ENCODE data around the gene CDK10.
A peak's percentile ranks its signal among the peaks of the same experiment; 100 is the strongest.

Gene CDK10

GRCh38 chr16:89653656-89654295, 32.7 kb upstream of the CDK10 start:
- H3K79me1 ChIP-seq (ENCODE audit: low read length), result peaks cover 20% of the 10 kb centered on the region
- H3K27ac ChIP-seq (ENCODE audit: low read depth, low read length), result no peak overlapping the region
- no peaks in the 10 kb centered on the region for H3K27me3 ChIP-seq (ENCODE audit: insufficient read depth, low read length, poor library complexity)
- H3K4me3 ChIP-seq (ENCODE audit: low read length), result no peak overlapping the region
- peaks cover 19% of the 10 kb centered on the region for H3K79me2 ChIP-seq (ENCODE audit: control insufficient read depth, insufficient read depth, low read length)
- no peak overlapping the region for H3K23ac ChIP-seq (ENCODE audit: low read length)
- H2BK15ac ChIP-seq (replicated peaks; ENCODE audit: low read depth), result no peak overlapping the region
- no peak overlapping the region for H3K56ac ChIP-seq (ENCODE audit: low read length)
- no peaks in the 10 kb centered on the region for H3K36me3 ChIP-seq (ENCODE audit: control insufficient read depth, insufficient read depth, low read length)
- H4K5ac ChIP-seq (ENCODE audit: low read length), result no peak overlapping the region
- H2BK120ac ChIP-seq (ENCODE audit: low read depth, low read length), result no peak overlapping the region
- H3K18ac ChIP-seq (ENCODE audit: low read length), result no peak overlapping the region
- no peak for DNase-seq
- H3K9ac ChIP-seq (ENCODE audit: low read length), result no peak overlapping the region
- no peak overlapping the region for H3K4ac ChIP-seq (ENCODE audit: low read depth, low read length)
- no peak overlapping the region for H2BK5ac ChIP-seq (ENCODE audit: low read length)
- WGBS (ENCODE audit: extremely low coverage, insufficient coverage, low lambda C conversion rate), result no CpG with 5 or more reads among the region's 10 CpGs
- H3K4me2 ChIP-seq (ENCODE audit: low read length), result no peak overlapping the region
- H3K4me1 ChIP-seq (ENCODE audit: control insufficient read depth, low read depth, low read length), result peaks cover 2% of the 10 kb centered on the region
- H4K8ac ChIP-seq (ENCODE audit: low read depth, low read length), result no peak overlapping the region
- H2AK5ac ChIP-seq (ENCODE audit: low read length), result no peak overlapping the region

- Histone ChIP-seq H2AK5ac (ENCODE audit: low read length) (no peak overlapping the region), H3K4me3 (ENCODE audit: low read length) (no peak overlapping the region), H3K79me2 (ENCODE audit: control insufficient read depth, insufficient read depth, low read length) (peaks cover 19% of the 10 kb centered on the region), H3K4me2 (ENCODE audit: low read length) (no peak overlapping the region), H2BK5ac (ENCODE audit: low read length) (no peak overlapping the region), H3K4ac (ENCODE audit: low read depth, low read length) (no peak overlapping the region), H3K27ac (ENCODE audit: low read depth, low read length) (no peak overlapping the region), H3K18ac (ENCODE audit: low read length) (no peak overlapping the region), H4K8ac (ENCODE audit: low read depth, low read length) (no peak overlapping the region), H4K5ac (ENCODE audit: low read length) (no peak overlapping the region), H3K4me1 (ENCODE audit: control insufficient read depth, low read depth, low read length) (peaks cover 2% of the 10 kb centered on the region), H2BK120ac (ENCODE audit: low read depth, low read length) (no peak overlapping the region), H3K23ac (ENCODE audit: low read length) (no peak overlapping the region), H3K56ac (ENCODE audit: low read length) (no peak overlapping the region), H3K9ac (ENCODE audit: low read length) (no peak overlapping the region), H3K27me3 (ENCODE audit: insufficient read depth, low read length, poor library complexity) (no peaks in the 10 kb centered on the region), H3K79me1 (ENCODE audit: low read length) (peaks cover 22% of the 10 kb centered on the region), H2BK15ac (replicated peaks; ENCODE audit: low read depth) (no peak overlapping the region), H3K36me3 (ENCODE audit: control insufficient read depth, insufficient read depth, low read length) (peaks cover under 1% of the 10 kb centered on the region)
- WGBS (ENCODE audit: extremely low coverage, insufficient coverage, low lambda C conversion rate), result no CpG with 5 or more reads among the region's 10 CpGs
- no peak for DNase-seq
These were observed 31.3 kb upstream of the CDK10 start for GRCh38 chr16:89655062-89655643.

GRCh38 chr16:89656435-89657121, 29.9 kb upstream of the CDK10 start:
- peak overlapping the region; percentile 88 for H3K56ac ChIP-seq (ENCODE audit: low read length)
- no peak overlapping the region for H4K5ac ChIP-seq (ENCODE audit: low read length)
- no peak overlapping the region for H2BK120ac ChIP-seq (ENCODE audit: low read depth, low read length)
- no peak overlapping the region for H3K27ac ChIP-seq (ENCODE audit: low read depth, low read length)
- no peak overlapping the region for H3K18ac ChIP-seq (ENCODE audit: low read length)
- H3K4me1 ChIP-seq (ENCODE audit: control insufficient read depth, low read depth, low read length), result peaks cover 2% of the 10 kb centered on the region
- H2AK5ac ChIP-seq (ENCODE audit: low read length), result no peak overlapping the region
- H3K4ac ChIP-seq (ENCODE audit: low read depth, low read length), result no peak overlapping the region
- peaks cover 3% of the 10 kb centered on the region for H3K36me3 ChIP-seq (ENCODE audit: control insufficient read depth, insufficient read depth, low read length)
- H3K4me3 ChIP-seq (ENCODE audit: low read length), result peak overlapping the region; percentile 81
- no peak overlapping the region for H2BK5ac ChIP-seq (ENCODE audit: low read length)
- H4K8ac ChIP-seq (ENCODE audit: low read depth, low read length), result no peak overlapping the region
- peaks cover 19% of the 10 kb centered on the region for H3K79me2 ChIP-seq (ENCODE audit: control insufficient read depth, insufficient read depth, low read length)
- no peak overlapping the region for H2BK15ac ChIP-seq (replicated peaks; ENCODE audit: low read depth)
- H3K4me2 ChIP-seq (ENCODE audit: low read length), result peak overlapping the region; percentile 56
- H3K79me1 ChIP-seq (ENCODE audit: low read length), result peaks cover 20% of the 10 kb centered on the region
- DNase-seq, result no peak
- no CpG with 5 or more reads among the region's 32 CpGs for WGBS (ENCODE audit: extremely low coverage, insufficient coverage, low lambda C conversion rate)
- no peak overlapping the region for H3K23ac ChIP-seq (ENCODE audit: low read length)
- H3K9ac ChIP-seq (ENCODE audit: low read length), result peak overlapping the region; percentile 85
- H3K27me3 ChIP-seq (ENCODE audit: insufficient read depth, low read length, poor library complexity), result no peaks in the 10 kb centered on the region

GRCh38 chr16:89657442-89658220, 28.9 kb upstream of the CDK10 start, which contains the start of the genes CHMP1A and SPATA33:
TSS of gene CHMP1A (minus strand) at chr16:89657708. CDS start at chr16:89657588, 120 bp downstream.
TSS of gene SPATA33 (plus strand) at chr16:89657836. CDS start at chr16:89657912, 76 bp downstream.
- H3K4me1 ChIP-seq (ENCODE audit: control insufficient read depth, low read depth, low read length), result peaks cover 2% of the 10 kb centered on the region
- WGBS (ENCODE audit: extremely low coverage, insufficient coverage, low lambda C conversion rate), result no CpG with 5 or more reads among the region's 99 CpGs
- DNase-seq, result peak; percentile 93

GRCh38 chr16:89658221-89658879, 28.1 kb upstream of the CDK10 start:
- peak overlapping the region; percentile 92 for H3K9ac ChIP-seq (ENCODE audit: low read length)
- no peak overlapping the region for H2BK120ac ChIP-seq (ENCODE audit: low read depth, low read length)
- no peak overlapping the region for H3K4ac ChIP-seq (ENCODE audit: low read depth, low read length)
- no peak overlapping the region for H4K8ac ChIP-seq (ENCODE audit: low read depth, low read length)
- H3K27ac ChIP-seq (ENCODE audit: low read depth, low read length), result no peak overlapping the region
- H3K4me2 ChIP-seq (ENCODE audit: low read length), result peak overlapping the region; percentile 78
- peak overlapping the region; percentile 95 for H3K4me3 ChIP-seq (ENCODE audit: low read length)
- no peak overlapping the region for H2BK5ac ChIP-seq (ENCODE audit: low read length)
- peak overlapping the region; percentile 98 for H3K56ac ChIP-seq (ENCODE audit: low read length)
- no peaks in the 10 kb centered on the region for H3K27me3 ChIP-seq (ENCODE audit: insufficient read depth, low read length, poor library complexity)
- peak overlapping the region; percentile 5 for H3K18ac ChIP-seq (ENCODE audit: low read length)
- no peak overlapping the region for H2AK5ac ChIP-seq (ENCODE audit: low read length)
- no peak overlapping the region for H2BK15ac ChIP-seq (replicated peaks; ENCODE audit: low read depth)
- DNase-seq, result peak; percentile 29
- no CpG with 5 or more reads among the region's 27 CpGs for WGBS (ENCODE audit: extremely low coverage, insufficient coverage, low lambda C conversion rate)
- peak overlapping the region; percentile 0 for H3K23ac ChIP-seq (ENCODE audit: low read length)
- H3K79me2 ChIP-seq (ENCODE audit: control insufficient read depth, insufficient read depth, low read length), result peaks cover 19% of the 10 kb centered on the region
- H3K36me3 ChIP-seq (ENCODE audit: control insufficient read depth, insufficient read depth, low read length), result peaks cover 3% of the 10 kb centered on the region
- H3K79me1 ChIP-seq (ENCODE audit: low read length), result peaks cover 18% of the 10 kb centered on the region
- peaks cover 2% of the 10 kb centered on the region for H3K4me1 ChIP-seq (ENCODE audit: control insufficient read depth, low read depth, low read length)
- no peak overlapping the region for H4K5ac ChIP-seq (ENCODE audit: low read length)

More at GRCh38 chr16:89657442-89658220, 28.9 kb upstream of the CDK10 start, which contains the start of the genes CHMP1A and SPATA33:
- H3K27me3 ChIP-seq (ENCODE audit: insufficient read depth, low read length, poor library complexity), result no peaks in the 10 kb centered on the region
- H2BK120ac ChIP-seq (ENCODE audit: low read depth, low read length), result no peak within 1 kb of the TSS
- H3K4me2 ChIP-seq (ENCODE audit: low read length), result peak within 1 kb of the TSS; percentile 78
- no peak within 1 kb of the TSS for H2BK5ac ChIP-seq (ENCODE audit: low read length)
- H3K4me3 ChIP-seq (ENCODE audit: low read length), result peak within 1 kb of the TSS; percentile 95
- H3K4ac ChIP-seq (ENCODE audit: low read depth, low read length), result no peak within 1 kb of the TSS
- peaks cover 19% of the 10 kb centered on the region for H3K79me2 ChIP-seq (ENCODE audit: control insufficient read depth, insufficient read depth, low read length)
- peak within 1 kb of the TSS; percentile 0 for H3K23ac ChIP-seq (ENCODE audit: low read length)
- no peak within 1 kb of the TSS for H4K5ac ChIP-seq (ENCODE audit: low read length)
- peak within 1 kb of the TSS; percentile 92 for H3K9ac ChIP-seq (ENCODE audit: low read length)
- peak within 1 kb of the TSS; percentile 24 for H3K18ac ChIP-seq (ENCODE audit: low read length)
- peaks cover 19% of the 10 kb centered on the region for H3K79me1 ChIP-seq (ENCODE audit: low read length)
- peak within 1 kb of the TSS; percentile 56 for H3K27ac ChIP-seq (ENCODE audit: low read depth, low read length)
- peak within 1 kb of the TSS; percentile 98 for H3K56ac ChIP-seq (ENCODE audit: low read length)
- no peak within 1 kb of the TSS for H2BK15ac ChIP-seq (replicated peaks; ENCODE audit: low read depth)
- H4K8ac ChIP-seq (ENCODE audit: low read depth, low read length), result peak within 1 kb of the TSS; percentile 69
- no peak within 1 kb of the TSS for H2AK5ac ChIP-seq (ENCODE audit: low read length)
- peaks cover 3% of the 10 kb centered on the region for H3K36me3 ChIP-seq (ENCODE audit: control insufficient read depth, insufficient read depth, low read length)
